ENCODE data around the gene DYNC1I1.

The DYNC1I1 gene

GRCh38 chr7:95915731-95916130 lies 143.4 kb downstream of the DYNC1I1 start:
- no CpG with 5 or more reads among the region's 3 CpGs for WGBS (ENCODE audit: extremely low coverage, insufficient coverage, insufficient read length)
- Histone ChIP-seq H3K79me1 (ENCODE audit: low read length) (no peaks in the 10 kb centered on the region), H4K12ac (ENCODE audit: low read depth, low read length) (no peak overlapping the region), H2BK120ac (ENCODE audit: insufficient read depth, low read length, poor library complexity) (no peak overlapping the region), H3K27ac (ENCODE audit: low read depth, low read length) (no peak overlapping the region), H3K18ac (ENCODE audit: low read length) (no peak overlapping the region), H2AK5ac (ENCODE audit: low read length) (no peak overlapping the region), H3K36me3 (ENCODE audit: control insufficient read depth in 1 of 2, insufficient read depth in 2 of 2, low read length in 2 of 2) (no peaks in the 10 kb centered on the region), H3K27me3 (ENCODE audit: insufficient read depth, low read length) (no peaks in the 10 kb centered on the region), H3K4me2 (ENCODE audit: low read length) (no peak overlapping the region), H3K79me2 (ENCODE audit: control insufficient read depth, insufficient read depth, low read length, poor library complexity) (no peaks in the 10 kb centered on the region), H2AFZ (ENCODE audit: insufficient read depth, low read length, poor library complexity) (no peak overlapping the region), H2BK5ac (ENCODE audit: low read depth, low read length, poor library complexity) (no peak overlapping the region), H3K9ac (ENCODE audit: low read length) (no peak overlapping the region), H4K8ac (ENCODE audit: low read depth, low read length) (no peak overlapping the region), H4K91ac (ENCODE audit: low read depth, low read length) (no peak overlapping the region), H3K14ac (ENCODE audit: low read length) (no peak overlapping the region), H3K4me1 (ENCODE audit: control insufficient read depth in 1 of 2, insufficient read depth in 2 of 2, low read length in 2 of 2) (no peaks in the 10 kb centered on the region), H3K9me3 (ENCODE audit: insufficient read depth, low read depth, low read length) (no peaks in the 10 kb centered on the region), H3K4ac (ENCODE audit: low read depth, low read length) (no peak overlapping the region), H3K4me3 (ENCODE audit: low read depth, low read length) (no peak overlapping the region), H2BK12ac (ENCODE audit: low read length) (no peak overlapping the region), H3K23ac (ENCODE audit: low read length) (no peak overlapping the region)
- no peak for DNase-seq

- H3K4me3 ChIP-seq (ENCODE audit: low read depth, low read length): no peak overlapping the region
- H4K12ac ChIP-seq (ENCODE audit: low read depth, low read length): peak overlapping the region; percentile 50
- WGBS (ENCODE audit: extremely low coverage, insufficient coverage, insufficient read length): no CpG with 5 or more reads among the region's 19 CpGs
- no peak overlapping the region for H2AFZ ChIP-seq (ENCODE audit: insufficient read depth, low read length, poor library complexity)
- no peak overlapping the region for H3K4ac ChIP-seq (ENCODE audit: low read depth, low read length)
- H3K14ac ChIP-seq (ENCODE audit: low read length): no peak overlapping the region
- H2BK12ac ChIP-seq (ENCODE audit: low read length): no peak overlapping the region
- H3K9me3 ChIP-seq (ENCODE audit: insufficient read depth, low read depth, low read length): no peaks in the 10 kb centered on the region
- peak; percentile 79 to 96 for DNase-seq
- no peak overlapping the region for H3K27ac ChIP-seq (ENCODE audit: low read depth, low read length)
- no peak overlapping the region for H2AK5ac ChIP-seq (ENCODE audit: low read length)
- no peak overlapping the region for H4K8ac ChIP-seq (ENCODE audit: low read depth, low read length)
- no peaks in the 10 kb centered on the region for H3K79me2 ChIP-seq (ENCODE audit: control insufficient read depth, insufficient read depth, low read length, poor library complexity)
- no peaks in the 10 kb centered on the region for H3K4me1 ChIP-seq (ENCODE audit: control insufficient read depth in 1 of 2, insufficient read depth in 2 of 2, low read length in 2 of 2)
- H3K27me3 ChIP-seq (ENCODE audit: insufficient read depth, low read length): no peaks in the 10 kb centered on the region
- H4K91ac ChIP-seq (ENCODE audit: low read depth, low read length): no peak overlapping the region
- H3K4me2 ChIP-seq (ENCODE audit: low read length): no peak overlapping the region
- no peak overlapping the region for H2BK120ac ChIP-seq (ENCODE audit: insufficient read depth, low read length, poor library complexity)
- H3K36me3 ChIP-seq (ENCODE audit: control insufficient read depth in 1 of 2, insufficient read depth in 2 of 2, low read length in 2 of 2): no peaks in the 10 kb centered on the region
- no peaks in the 10 kb centered on the region for H3K79me1 ChIP-seq (ENCODE audit: low read length)
- H3K18ac ChIP-seq (ENCODE audit: low read length): no peak overlapping the region
- no peak overlapping the region for H2BK5ac ChIP-seq (ENCODE audit: low read depth, low read length, poor library complexity)
- H3K9ac ChIP-seq (ENCODE audit: low read length): no peak overlapping the region
- H3K23ac ChIP-seq (ENCODE audit: low read length): no peak overlapping the region
Measured at GRCh38 chr7:95916573-95917297, 144.4 kb downstream of the DYNC1I1 start.

- no peak for DNase-seq
- no peak overlapping the region for H2AFZ ChIP-seq (ENCODE audit: insufficient read depth, low read length, poor library complexity)
- WGBS (ENCODE audit: extremely low coverage, insufficient coverage, insufficient read length): no CpG with 5 or more reads among the region's 8 CpGs
- H4K91ac ChIP-seq (ENCODE audit: low read depth, low read length): no peak overlapping the region
- no peak overlapping the region for H3K18ac ChIP-seq (ENCODE audit: low read length)
- no peak overlapping the region for H3K4me3 ChIP-seq (ENCODE audit: low read depth, low read length)
- H3K4me1 ChIP-seq (ENCODE audit: control insufficient read depth in 1 of 2, insufficient read depth in 2 of 2, low read length in 2 of 2): no peaks in the 10 kb centered on the region
- no peak overlapping the region for H2BK12ac ChIP-seq (ENCODE audit: low read length)
- H3K79me2 ChIP-seq (ENCODE audit: control insufficient read depth, insufficient read depth, low read length, poor library complexity): no peaks in the 10 kb centered on the region
- no peak overlapping the region for H4K12ac ChIP-seq (ENCODE audit: low read depth, low read length)
- no peak overlapping the region for H3K4ac ChIP-seq (ENCODE audit: low read depth, low read length)
- no peak overlapping the region for H2AK5ac ChIP-seq (ENCODE audit: low read length)
- no peak overlapping the region for H2BK5ac ChIP-seq (ENCODE audit: low read depth, low read length, poor library complexity)
- H3K36me3 ChIP-seq (ENCODE audit: control insufficient read depth in 1 of 2, insufficient read depth in 2 of 2, low read length in 2 of 2): no peaks in the 10 kb centered on the region
- no peak overlapping the region for H2BK120ac ChIP-seq (ENCODE audit: insufficient read depth, low read length, poor library complexity)
- no peaks in the 10 kb centered on the region for H3K9me3 ChIP-seq (ENCODE audit: insufficient read depth, low read depth, low read length)
- no peak overlapping the region for H3K14ac ChIP-seq (ENCODE audit: low read length)
- no peaks in the 10 kb centered on the region for H3K27me3 ChIP-seq (ENCODE audit: insufficient read depth, low read length)
- no peak overlapping the region for H3K23ac ChIP-seq (ENCODE audit: low read length)
- H3K79me1 ChIP-seq (ENCODE audit: low read length): no peaks in the 10 kb centered on the region
- no peak overlapping the region for H4K8ac ChIP-seq (ENCODE audit: low read depth, low read length)
- H3K4me2 ChIP-seq (ENCODE audit: low read length): no peak overlapping the region
- no peak overlapping the region for H3K27ac ChIP-seq (ENCODE audit: low read depth, low read length)
- H3K9ac ChIP-seq (ENCODE audit: low read length): no peak overlapping the region
Measured at GRCh38 chr7:95917634-95918033, 145.3 kb downstream of the DYNC1I1 start.

- Histone ChIP-seq H2BK12ac (ENCODE audit: low read length) (no peak overlapping the region), H3K4me2 (ENCODE audit: low read length) (no peak overlapping the region), H3K79me1 (ENCODE audit: low read length) (no peaks in the 10 kb centered on the region), H3K79me2 (ENCODE audit: control insufficient read depth, insufficient read depth, low read length, poor library complexity) (no peaks in the 10 kb centered on the region), H4K8ac (ENCODE audit: low read depth, low read length) (no peak overlapping the region), H3K14ac (ENCODE audit: low read length) (no peak overlapping the region), H3K4me1 (ENCODE audit: control insufficient read depth in 1 of 2, insufficient read depth in 2 of 2, low read length in 2 of 2) (no peaks in the 10 kb centered on the region), H3K36me3 (ENCODE audit: control insufficient read depth in 1 of 2, insufficient read depth in 2 of 2, low read length in 2 of 2) (no peaks in the 10 kb centered on the region), H2BK5ac (ENCODE audit: low read depth, low read length, poor library complexity) (no peak overlapping the region), H3K18ac (ENCODE audit: low read length) (no peak overlapping the region), H3K4me3 (ENCODE audit: low read depth, low read length) (no peak overlapping the region), H3K27me3 (ENCODE audit: insufficient read depth, low read length) (no peaks in the 10 kb centered on the region), H2AK5ac (ENCODE audit: low read length) (no peak overlapping the region), H3K9ac (ENCODE audit: low read length) (no peak overlapping the region), H3K4ac (ENCODE audit: low read depth, low read length) (no peak overlapping the region), H2AFZ (ENCODE audit: insufficient read depth, low read length, poor library complexity) (no peak overlapping the region), H4K91ac (ENCODE audit: low read depth, low read length) (no peak overlapping the region), H3K23ac (ENCODE audit: low read length) (no peak overlapping the region), H3K9me3 (ENCODE audit: insufficient read depth, low read depth, low read length) (no peaks in the 10 kb centered on the region), H3K27ac (ENCODE audit: low read depth, low read length) (no peak overlapping the region), H2BK120ac (ENCODE audit: insufficient read depth, low read length, poor library complexity) (no peak overlapping the region), H4K12ac (ENCODE audit: low read depth, low read length) (no peak overlapping the region)
- no peak for DNase-seq
- WGBS (ENCODE audit: extremely low coverage, insufficient coverage, insufficient read length): no CpG with 5 or more reads among the region's 2 CpGs
Measured at GRCh38 chr7:95919556-95919955, 147.2 kb downstream of the DYNC1I1 start.

Measured in trophoblast cell (in vitro differentiated cells and primary cell).